ENCODE data around the gene CUX1. TPM values are rescaled to one million over a fixed set of nuclear protein-coding genes. Genes with fewer than 3 reads are reported as not detected.

Gene CUX1
- total and polyA plus RNA-seq, 10 of the 15 experiments (the other 5 are each of a cell fraction or from before 2014, with no cell fraction given) = 6.1 to 48.6 (median 25.9) TPM

- intact Hi-C loops (cut with micrococcal nuclease; ENCODE audit: unreplicated experiment) = no loop called here
- H3K79me2 ChIP-seq (ENCODE audit: control insufficient read depth, insufficient read depth, low read length) = peaks cover 2% of the 10 kb centered on the region; the same call in 1 of the 2 replicates
- DNase-seq (ENCODE audit: low read depth, low spot score) (no peak), ATAC-seq (no peak), FAIRE-seq (no peak)
- H3K27ac ChIP-seq (ENCODE audit: control insufficient read depth, insufficient read depth) = no peak overlapping the region
- no TSS peak for BruUV-seq (replicated peaks)
- no peak overlapping the region for H3K4me2 ChIP-seq (ENCODE audit: control insufficient read depth, insufficient read depth)
- H3K9me3 ChIP-seq (replicated peaks; ENCODE audit: control insufficient read depth, insufficient read depth, low read length) = no peaks in the 10 kb centered on the region
- ChIA-PET SMC1A (ENCODE audit: uncharacterized antibody, unreplicated experiment) (no interaction called here), RAD21 (ENCODE audit: unreplicated experiment) (no interaction called here), CTCF (no interaction called here), POLR2A (no interaction called here)
- no peak overlapping the region for H2AFZ ChIP-seq (ENCODE audit: control insufficient read depth, low read depth, low read length)
- H3K4me3 ChIP-seq = no peak overlapping the region
- no peaks in the 10 kb centered on the region; the same call in 1 of the 2 replicates for H4K20me1 ChIP-seq (ENCODE audit: control insufficient read depth, insufficient read depth)
- TF ChIP-seq CBFB (IDR thresholded peaks at IDR 0.05; ENCODE audit: low read depth) (no peak), NFIC (IDR thresholded peaks at IDR 0.05; ENCODE audit: low read depth, low read length) (no peak), REST (IDR thresholded peaks at IDR 0.05; ENCODE audit: low read depth, low read length) (no peak), SREBF1 (IDR thresholded peaks at IDR 0.05; ENCODE audit: low read length) (no peak), ZZZ3 (IDR thresholded peaks at IDR 0.05; ENCODE audit: control insufficient read depth, insufficient read length, low read depth) (no peak), ZNF274 (IDR thresholded peaks at IDR 0.05; ENCODE audit: insufficient read depth, insufficient read length) (no peak), RUNX3 (IDR thresholded peaks at IDR 0.05; ENCODE audit: low read length) (no peak), BCL3 (IDR thresholded peaks at IDR 0.05; ENCODE audit: borderline replicate concordance, insufficient read depth, low read depth, low read length, poor library complexity, severe bottlenecking) (no peak), ZNF207 (IDR thresholded peaks at IDR 0.05; ENCODE audit: borderline replicate concordance) (no peak), CEBPZ (IDR thresholded peaks at IDR 0.05; ENCODE audit: low read depth, low read length) (no peak), NR2C1 (IDR thresholded peaks at IDR 0.05) (no peak), USF1 (IDR thresholded peaks at IDR 0.05; ENCODE audit: borderline replicate concordance, extremely low read length, insufficient read depth, low read depth, low read length) (no peak), RAD51 (IDR thresholded peaks at IDR 0.05) (no peak)
- no peak overlapping the region for H3K9ac ChIP-seq (ENCODE audit: control insufficient read depth, insufficient read depth, low read length)
- in situ Hi-C loops (cut with MboI) = no loop called here
- no peaks in the 10 kb centered on the region for H3K27me3 ChIP-seq (replicated peaks in 1 of 2; ENCODE audit: control insufficient read depth in 2 of 2, insufficient read depth in 2 of 2, low read length in 1 of 2)
- H3K4me1 ChIP-seq (ENCODE audit: control insufficient read depth, insufficient read depth, low read length) = no peaks in the 10 kb centered on the region
- 94% methylated on average over 24 of the region's 24 CpGs for WGBS (ENCODE audit: insufficient coverage, insufficient replicate concordance, low lambda C conversion rate, missing lambda C conversion rate)
- H3K36me3 ChIP-seq (ENCODE audit: control insufficient read depth in 2 of 2, insufficient read depth in 2 of 2, low read length in 1 of 2) = peaks cover 10 to 18% of the 10 kb centered on the region in 2 experiments; a peak in 3 of 4 replicates
These were observed 102.1 kb downstream of the CUX1 start for GRCh38 chr7:101919363-101920115.
